Thyroid gland (tissue), 4 donors: Measurements from ENCODE around the gene PDE1C. TPM values are rescaled to one million over a fixed set of nuclear protein-coding genes. Genes with fewer than 3 reads are reported as not detected.

Experiments used
- DNase-seq, 2 donors: peaks; one replicate each; pipeline ENCODE4 v3.0.0-alpha.2; 2019
- H3K27ac ChIP-seq, 3 donors: fragments of 200-600 bp; sonication (generic); 1 replicate in 2 of 3; 2 replicates in 1 of 3; pipeline ENCODE4 v1.5.1; 2016 to 2019; ENCODE audit warnings: mild to moderate bottlenecking in 1 of 3, moderate library complexity in 1 of 3
- H3K27me3 ChIP-seq: fragments of 200-600 bp; sonication (generic); one replicate; pipeline ENCODE4 v1.5.1; 2019
- H3K36me3 ChIP-seq, 2 donors: fragments of 200-600 bp; sonication (generic); one replicate each; pipeline ENCODE4 v1.5.1; 2016 to 2019
- H3K4me1 ChIP-seq, 2 donors: fragments of 200-600 bp; sonication (generic); one replicate each; pipeline ENCODE4 v1.5.1; 2017 to 2019
- H3K4me3 ChIP-seq, 3 donors: fragments of 200-600 bp; sonication (generic); replicated peaks in 1 of 3; 1 replicate in 2 of 3; 2 replicates in 1 of 3; pipeline ENCODE4 v1.5.1; 2016; ENCODE audit warnings: mild to moderate bottlenecking in 1 of 3
- H3K9me3 ChIP-seq: fragments of 200-600 bp; sonication (generic); one replicate; pipeline ENCODE4 v1.5.1; 2017
- POLR2A ChIP-seq, 2 donors: fragments of 450-650 bp; IDR thresholded peaks; one replicate each; pipeline ENCODE4 v1.6.1; 2017; ENCODE audit warnings: antibody characterized with exemption in 2 of 2, mild to moderate bottlenecking in 2 of 2, moderate library complexity in 1 of 2
- WGBS, 2 donors: methylation state at CpG; one replicate each; pipeline ENCODE4 v1.1.5; 2017; 5-methylcytosine and 5-hydroxymethylcytosine counted together
- intact Hi-C: fragments of 100-400 bp; cut with DNase I; formaldehyde crosslinking; loops from one replicate; pipeline ENCODE4 v1.15.1; 2023
- total RNA-seq, 4 donors: library from RNA; depleted of rRNA; stranded (reverse); fragments of >200 nt; gene quantifications; one replicate each; pipeline ENCODE4 v1.2.3, GENCODE V29; 2016
- TF ChIP-seq, protein P1 (sequence below), 6 experiments: fragments of 200-600 bp in 3 of 6; fragments of 450-650 bp in 3 of 6; sonication (generic) in 3 of 6; IDR thresholded peaks; one replicate each; pipeline ENCODE4 v1.5.1; 2016 to 2019; ENCODE audit warnings: antibody characterized with exemption in 6 of 6, mild to moderate bottlenecking in 2 of 6, inconsistent platforms in 1 of 6, moderate library complexity in 1 of 6

Gene PDE1C
- total RNA-seq, 4 donors from 2014 or later, result 2.8 to 7.8 (median 4.0) TPM

GRCh38 chr7:31764462-31764861 lies 305.7 kb downstream of the PDE1C start:
- intact Hi-C loops, result no loop called here
- no peak for DNase-seq
- Histone ChIP-seq H3K4me3 (no peak overlapping the region), H3K27ac (no peak overlapping the region), H3K36me3 (no peaks in the 10 kb centered on the region), H3K27me3 (no peaks in the 10 kb centered on the region), H3K4me1 (no peaks in the 10 kb centered on the region), H3K9me3 (no peaks in the 10 kb centered on the region)
- 76 to 80% methylated on average over 4 of the region's 4 CpGs for WGBS, 2 donors
- TF ChIP-seq, protein P1, sequence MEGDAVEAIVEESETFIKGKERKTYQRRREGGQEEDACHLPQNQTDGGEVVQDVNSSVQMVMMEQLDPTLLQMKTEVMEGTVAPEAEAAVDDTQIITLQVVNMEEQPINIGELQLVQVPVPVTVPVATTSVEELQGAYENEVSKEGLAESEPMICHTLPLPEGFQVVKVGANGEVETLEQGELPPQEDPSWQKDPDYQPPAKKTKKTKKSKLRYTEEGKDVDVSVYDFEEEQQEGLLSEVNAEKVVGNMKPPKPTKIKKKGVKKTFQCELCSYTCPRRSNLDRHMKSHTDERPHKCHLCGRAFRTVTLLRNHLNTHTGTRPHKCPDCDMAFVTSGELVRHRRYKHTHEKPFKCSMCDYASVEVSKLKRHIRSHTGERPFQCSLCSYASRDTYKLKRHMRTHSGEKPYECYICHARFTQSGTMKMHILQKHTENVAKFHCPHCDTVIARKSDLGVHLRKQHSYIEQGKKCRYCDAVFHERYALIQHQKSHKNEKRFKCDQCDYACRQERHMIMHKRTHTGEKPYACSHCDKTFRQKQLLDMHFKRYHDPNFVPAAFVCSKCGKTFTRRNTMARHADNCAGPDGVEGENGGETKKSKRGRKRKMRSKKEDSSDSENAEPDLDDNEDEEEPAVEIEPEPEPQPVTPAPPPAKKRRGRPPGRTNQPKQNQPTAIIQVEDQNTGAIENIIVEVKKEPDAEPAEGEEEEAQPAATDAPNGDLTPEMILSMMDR (IDR thresholded peaks at IDR 0.05), result no peak
- TF ChIP-seq POLR2A (IDR thresholded peaks at IDR 0.05), result no peak

- 0 to 21% methylated on average over 2 of the region's 2 CpGs for WGBS, 2 donors
- H3K4me3 ChIP-seq, result no peak overlapping the region
- intact Hi-C loops, result no loop called here
- TF ChIP-seq, protein P1 (IDR thresholded peaks at IDR 0.05), result no peak
- TF ChIP-seq POLR2A (IDR thresholded peaks at IDR 0.05), result no peak
- no peaks in the 10 kb centered on the region for H3K4me1 ChIP-seq
- no peaks in the 10 kb centered on the region for H3K27me3 ChIP-seq
- H3K36me3 ChIP-seq, result no peaks in the 10 kb centered on the region
- H3K27ac ChIP-seq, result no peak overlapping the region
- H3K9me3 ChIP-seq, result no peaks in the 10 kb centered on the region
- DNase-seq, result no peak
Observed at GRCh38 chr7:31763548-31763947, 306.7 kb downstream of the PDE1C start.

DNA sequence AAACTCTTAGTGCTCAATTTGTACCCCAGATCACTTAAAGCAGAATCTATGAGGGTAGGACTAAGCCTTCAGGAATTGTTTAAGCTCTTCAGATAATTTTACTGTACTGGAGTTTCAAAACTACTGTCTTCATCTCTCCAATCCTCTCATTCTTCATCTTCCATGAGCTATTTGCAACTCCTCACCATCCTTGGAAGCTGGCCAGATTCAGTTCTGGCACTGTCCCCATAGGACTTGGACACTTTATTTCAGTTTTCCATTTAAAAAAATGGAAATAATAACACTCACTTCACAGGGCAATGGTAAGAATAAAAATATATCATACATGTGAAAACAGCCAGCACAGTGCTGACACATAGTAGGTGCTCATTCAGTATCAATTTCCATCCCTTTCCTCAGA lies 308.6 kb downstream of the PDE1C start:
- no peak overlapping the region for H3K4me3 ChIP-seq
- intact Hi-C loops, result no loop called here
- TF ChIP-seq POLR2A (IDR thresholded peaks at IDR 0.05), result no peak
- TF ChIP-seq, protein P1 (IDR thresholded peaks at IDR 0.05), result no peak
- H3K27ac ChIP-seq, result no peak overlapping the region
- peak in 1 of 2 donors; percentile 26 for DNase-seq
- no peaks in the 10 kb centered on the region for H3K27me3 ChIP-seq
- no peaks in the 10 kb centered on the region for H3K9me3 ChIP-seq
- no peaks in the 10 kb centered on the region for H3K36me3 ChIP-seq
- no peaks in the 10 kb centered on the region for H3K4me1 ChIP-seq

- H3K9me3 ChIP-seq, result no peaks in the 10 kb centered on the region
- H3K27me3 ChIP-seq, result no peaks in the 10 kb centered on the region
- TF ChIP-seq POLR2A (IDR thresholded peaks at IDR 0.05), result no peak
- TF ChIP-seq, protein P1 (IDR thresholded peaks at IDR 0.05), result no peak
- H3K4me3 ChIP-seq, result no peak overlapping the region
- H3K27ac ChIP-seq, result no peak overlapping the region
- no peaks in the 10 kb centered on the region for H3K36me3 ChIP-seq
- DNase-seq, result no peak
- H3K4me1 ChIP-seq, result no peaks in the 10 kb centered on the region
- intact Hi-C loops, result no loop called here
- 46 to 50% methylated on average over 3 of the region's 3 CpGs for WGBS, 2 donors
Observed at GRCh38 chr7:31758755-31759154, 311.5 kb downstream of the PDE1C start.

GRCh38 chr7:31751726-31752125 lies 318.5 kb downstream of the PDE1C start:
- H3K9me3 ChIP-seq, result no peaks in the 10 kb centered on the region
- DNase-seq, result no peak
- H3K4me3 ChIP-seq, result no peak overlapping the region
- no peaks in the 10 kb centered on the region for H3K27me3 ChIP-seq
- TF ChIP-seq POLR2A (IDR thresholded peaks at IDR 0.05), result no peak
- TF ChIP-seq, protein P1 (IDR thresholded peaks at IDR 0.05), result no peak
- intact Hi-C loops, result no loop called here
- H3K27ac ChIP-seq, result no peak overlapping the region
- 87 to 91% methylated on average over 4 of the region's 4 CpGs for WGBS, 2 donors
- H3K36me3 ChIP-seq, result no peaks in the 10 kb centered on the region
- no peaks in the 10 kb centered on the region for H3K4me1 ChIP-seq
